GM21390 (cell line): ENCODE data around the gene HPS1.

Experiments used
- ATAC-seq: cut with Tn5 transposase; IDR thresholded peaks from one replicate; pipeline ENCODE4 v1.9.1; 2021; ENCODE audit not compliant: unreplicated experiment

Gene HPS1

DNA sequence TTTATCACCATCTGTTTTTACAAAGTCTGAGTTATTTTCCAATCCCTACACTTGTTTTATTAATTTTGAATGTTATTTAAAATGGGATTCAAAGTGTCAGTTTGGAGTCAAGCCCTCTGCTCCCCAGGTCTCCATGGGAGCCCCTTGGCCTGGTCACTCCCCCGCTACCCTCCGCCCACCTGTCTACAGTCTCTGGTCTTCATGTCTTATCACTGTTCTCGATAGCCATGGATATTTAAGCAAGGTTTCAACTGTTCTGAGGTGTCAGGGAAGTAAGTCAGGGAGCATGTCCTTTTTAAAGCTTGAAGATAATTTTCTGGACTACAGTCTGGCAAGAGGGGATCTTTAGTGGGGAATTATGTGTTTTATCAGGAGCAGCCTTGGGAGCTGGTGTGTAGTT, 19.1 kb upstream of the HPS1 start:
- no peak for ATAC-seq

- ATAC-seq: no peak
Measured at GRCh38 chr10:98463976-98464754, 17.4 kb upstream of the HPS1 start.

DNA sequence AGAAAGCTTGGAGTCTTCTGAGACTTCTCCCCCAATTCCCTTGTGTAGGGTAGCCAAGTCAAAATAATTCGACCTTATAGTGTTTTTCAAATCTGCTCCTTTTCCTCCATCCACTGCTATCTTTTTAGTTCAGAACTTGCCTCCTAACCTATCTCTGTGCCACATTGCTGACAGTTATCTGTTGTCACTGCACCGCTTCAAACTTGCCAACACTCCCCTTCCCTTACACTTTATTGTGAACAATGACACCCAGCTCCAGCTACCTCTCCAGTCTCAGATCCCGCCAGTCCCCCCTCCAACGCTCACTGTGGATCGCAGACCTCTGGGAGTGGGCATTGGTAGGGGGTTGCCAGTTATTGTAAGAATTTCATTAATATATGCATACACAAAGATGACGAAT, 16.3 kb upstream of the HPS1 start:
- no peak for ATAC-seq

DNA sequence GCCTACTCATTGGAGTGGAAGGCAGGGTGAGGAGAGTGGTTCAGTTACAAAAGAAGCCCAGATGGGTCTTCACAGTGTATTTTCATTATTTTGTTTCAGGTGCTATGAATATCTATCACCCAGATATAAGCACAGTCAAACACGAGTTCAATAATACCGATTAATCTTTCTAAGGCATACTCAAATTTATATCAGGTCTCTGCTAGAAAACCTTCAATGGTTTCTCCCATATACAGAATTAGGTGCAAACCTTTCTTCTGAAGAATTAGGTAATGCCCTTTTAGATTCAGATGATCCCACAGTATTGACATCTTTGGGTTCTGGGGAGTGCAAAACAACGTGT, 14.7 kb upstream of the HPS1 start:
- no peak for ATAC-seq

DNA sequence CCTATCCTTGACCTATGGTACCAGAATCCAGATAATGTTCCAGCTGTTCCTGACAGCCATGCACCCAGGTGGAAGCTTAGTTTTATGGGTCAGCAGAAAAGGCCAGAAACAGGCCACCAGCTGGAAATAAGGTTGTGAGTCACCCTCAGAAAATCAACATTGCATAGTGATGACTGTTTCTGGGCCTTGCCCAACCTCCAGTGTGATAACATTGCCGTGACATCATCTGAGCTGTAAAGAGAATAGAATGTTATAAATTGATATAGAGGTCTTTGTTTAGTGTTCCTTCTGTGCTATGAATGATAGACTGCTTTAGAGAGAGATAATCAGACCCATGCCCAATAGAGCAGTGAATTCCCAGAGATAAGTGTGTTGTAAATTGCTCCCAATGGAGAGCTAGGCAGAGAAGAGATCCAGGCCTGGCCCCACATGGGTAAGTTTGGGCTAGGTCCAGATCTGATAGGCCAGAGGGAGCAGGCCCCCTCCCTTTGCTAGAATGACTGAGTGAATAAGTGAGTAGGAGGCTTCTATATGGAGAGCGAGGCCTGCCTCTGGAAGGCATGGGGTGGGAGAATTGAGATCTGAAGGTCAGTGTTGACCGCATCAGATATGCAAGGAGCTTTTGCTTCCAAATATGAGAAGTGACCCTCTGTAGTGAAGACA, 14.2 kb upstream of the HPS1 start:
- no peak for ATAC-seq

GRCh38 chr10:98458809-98459784, 12.4 kb upstream of the HPS1 start:
- no peak for ATAC-seq

- ATAC-seq: no peak
Measured at GRCh38 chr10:98457721-98458120, 11.0 kb upstream of the HPS1 start.

- ATAC-seq: no peak
Measured at GRCh38 chr10:98456686-98457482, 10.1 kb upstream of the HPS1 start.

- no peak for ATAC-seq
Measured at GRCh38 chr10:98456043-98456570, 9.4 kb upstream of the HPS1 start.

GRCh38 chr10:98453729-98454128, 7.0 kb upstream of the HPS1 start:
- no peak for ATAC-seq

- ATAC-seq: no peak
Measured at GRCh38 chr10:98450618-98451017, 3.9 kb upstream of the HPS1 start.

DNA sequence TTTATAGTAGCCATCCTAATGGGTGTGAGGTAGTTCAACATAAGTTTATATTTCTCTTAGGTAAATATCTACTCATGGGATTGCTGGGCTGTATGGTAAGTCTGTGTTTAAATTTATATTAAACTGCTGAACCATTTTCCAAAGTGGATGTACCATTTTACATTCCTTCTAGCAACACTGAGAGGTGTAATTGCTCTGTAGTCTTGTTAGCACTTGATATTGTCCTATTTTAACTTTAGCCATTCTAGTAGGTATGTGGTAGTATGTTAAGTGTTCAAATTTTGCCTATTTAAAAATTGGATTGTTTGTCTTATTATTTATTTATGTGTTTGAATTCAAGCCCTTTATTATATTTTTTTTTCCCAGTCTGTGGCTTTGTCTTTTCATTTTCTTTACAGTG, 2.6 kb upstream of the HPS1 start:
- ATAC-seq: no peak

DNA sequence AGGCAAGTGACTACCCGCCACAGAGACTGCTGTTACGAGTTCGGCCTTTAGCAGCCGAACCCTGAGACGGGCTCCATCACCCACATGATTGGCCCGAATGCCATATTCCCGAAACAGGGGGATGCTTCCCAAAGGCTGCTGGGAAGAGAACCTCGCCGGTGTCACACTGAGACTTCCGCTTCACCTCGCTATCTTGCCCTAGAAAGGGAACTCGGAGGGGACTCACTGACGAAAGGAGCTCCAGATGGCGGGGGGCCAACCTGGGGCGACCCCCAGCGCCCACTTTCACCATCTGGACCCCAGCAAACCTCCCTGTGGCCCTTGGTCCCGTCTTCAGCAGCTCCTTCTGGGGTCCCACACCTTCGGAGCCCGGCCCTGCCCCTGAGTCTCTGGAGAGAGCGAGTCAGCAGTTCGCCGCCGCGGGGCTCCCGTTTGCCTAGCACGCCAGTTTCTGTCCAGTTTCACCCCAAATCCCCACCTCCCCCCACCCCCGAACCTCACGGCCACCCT, 529 bp downstream of the HPS1 start:
- ATAC-seq: peak; percentile 25

GRCh38 chr10:98445200-98445812, 1.4 kb downstream of the HPS1 start:
- ATAC-seq: no peak

DNA sequence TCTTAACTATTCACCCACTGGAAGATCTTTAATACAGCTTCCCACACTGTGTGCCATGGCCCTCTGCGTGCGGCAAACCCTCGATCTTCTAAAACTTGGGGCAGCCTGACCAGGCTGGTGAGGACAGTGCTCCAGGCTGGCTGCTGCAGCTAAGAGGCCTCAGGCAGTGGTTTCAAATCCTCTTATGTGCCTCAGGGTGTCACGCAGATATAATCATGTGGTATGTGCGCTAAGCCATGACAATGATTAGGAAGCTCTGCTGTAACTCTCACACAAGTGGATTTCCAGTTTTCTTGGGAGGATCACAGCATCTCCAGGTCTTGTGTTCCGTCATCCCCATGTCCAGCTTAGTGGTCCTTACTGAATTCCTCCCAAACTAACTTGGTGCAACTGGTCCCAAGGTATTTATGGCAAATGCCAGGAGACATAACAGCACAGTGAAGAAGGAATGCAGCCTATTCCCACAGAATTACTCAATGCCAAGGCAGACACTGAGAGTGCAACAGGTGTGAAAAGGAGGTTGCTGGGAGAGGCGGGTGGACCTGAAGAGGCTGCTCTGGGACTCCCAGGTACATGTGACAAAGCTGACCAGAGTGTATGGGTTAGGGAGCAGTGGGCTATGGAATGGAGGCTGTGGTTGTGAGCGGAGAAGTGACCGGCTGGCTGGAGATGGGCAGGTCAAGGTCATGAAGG, 2.3 kb downstream of the HPS1 start:
- no peak for ATAC-seq

DNA sequence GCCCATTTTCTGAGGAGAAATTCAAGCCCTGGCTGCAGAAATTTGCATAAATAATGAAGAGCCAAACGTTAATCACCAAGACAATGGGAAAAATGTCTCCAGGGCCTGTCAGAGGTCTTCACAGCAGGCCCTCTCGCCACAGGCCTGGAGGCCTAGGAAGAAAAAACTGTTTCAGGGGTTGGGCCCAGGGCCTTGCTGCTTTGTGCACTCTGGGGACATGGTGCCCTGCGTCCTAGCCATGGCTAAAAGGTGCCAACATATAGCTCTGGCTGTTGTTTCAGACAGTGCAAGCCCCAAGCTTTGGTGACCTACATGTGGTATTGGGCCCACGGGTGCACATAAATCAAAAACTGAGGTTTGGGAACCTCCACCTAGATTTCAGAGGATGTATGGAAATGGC, 8.0 kb downstream of the HPS1 start:
- ATAC-seq: no peak

- ATAC-seq: no peak
Measured at GRCh38 chr10:98436704-98437103, 10.0 kb downstream of the HPS1 start.

- no peak for ATAC-seq
Measured at GRCh38 chr10:98435178-98435577, 11.6 kb downstream of the HPS1 start.
